GM19438 (cell line): ENCODE measurements around the gene PTPN21.

ENCODE experiments used
- ATAC-seq: cut with Tn5 transposase; IDR thresholded peaks from one replicate; pipeline ENCODE4 v1.9.1; 2021; ENCODE audit warnings: low read depth; ENCODE audit not compliant: unreplicated experiment

Gene PTPN21

GRCh38 chr14:88515499-88516221 is 39.1 kb downstream of the PTPN21 start:
- no peak for ATAC-seq

- no peak for ATAC-seq
Observed at GRCh38 chr14:88507208-88507607, 47.6 kb downstream of the PTPN21 start.

GRCh38 chr14:88505621-88506020 is 49.2 kb downstream of the PTPN21 start:
- no peak for ATAC-seq

- ATAC-seq, result no peak
Observed at GRCh38 chr14:88504602-88505001, 50.2 kb downstream of the PTPN21 start.

- ATAC-seq, result no peak
Observed at GRCh38 chr14:88503754-88504406, 50.9 kb downstream of the PTPN21 start.

GRCh38 chr14:88502740-88503139 is 52.1 kb downstream of the PTPN21 start:
- ATAC-seq, result no peak

GRCh38 chr14:88500611-88501010 is 54.2 kb downstream of the PTPN21 start:
- no peak for ATAC-seq

- ATAC-seq, result no peak
Observed at GRCh38 chr14:88499225-88499624, 55.6 kb downstream of the PTPN21 start.

GRCh38 chr14:88496414-88496813 is 58.4 kb downstream of the PTPN21 start:
- no peak for ATAC-seq

GRCh38 chr14:88493392-88494185 is 61.2 kb downstream of the PTPN21 start:
- ATAC-seq, result no peak

GRCh38 chr14:88492272-88493089 is 62.3 kb downstream of the PTPN21 start:
- ATAC-seq, result peak; percentile 92

- no peak for ATAC-seq
Observed at GRCh38 chr14:88490168-88490567, 64.6 kb downstream of the PTPN21 start.

- no peak for ATAC-seq
Observed at GRCh38 chr14:88488897-88489296, 65.9 kb downstream of the PTPN21 start.

- ATAC-seq, result no peak
Observed at GRCh38 chr14:88488081-88488480, 66.7 kb downstream of the PTPN21 start.

- ATAC-seq, result no peak
Observed at GRCh38 chr14:88482524-88482923, 72.3 kb downstream of the PTPN21 start.

- ATAC-seq, result no peak
Observed at GRCh38 chr14:88481794-88482193, 73.0 kb downstream of the PTPN21 start.

- ATAC-seq, result no peak
Observed at GRCh38 chr14:88481059-88481458, 73.7 kb downstream of the PTPN21 start.

GRCh38 chr14:88479574-88479987 is 75.2 kb downstream of the PTPN21 start:
- ATAC-seq, result no peak

GRCh38 chr14:88478931-88479330 is 75.9 kb downstream of the PTPN21 start:
- no peak for ATAC-seq

- no peak for ATAC-seq
Observed at GRCh38 chr14:88477513-88478250, 77.1 kb downstream of the PTPN21 start.
